ENCODE measurements around the gene SRGAP3.

SRGAP3 gene

GRCh38 chr3:8980756-8981257 is 268.6 kb downstream of the SRGAP3 start:
- DNase-seq: no peak

- no peak for DNase-seq
Measured at GRCh38 chr3:8979262-8979661, 270.2 kb downstream of the SRGAP3 start.

GRCh38 chr3:8978551-8978950 is 270.9 kb downstream of the SRGAP3 start:
- no peak for DNase-seq

- DNase-seq: no peak
Measured at GRCh38 chr3:8976540-8977182, 272.8 kb downstream of the SRGAP3 start.

GRCh38 chr3:8975081-8976020 is 274.1 kb downstream of the SRGAP3 start:
- DNase-seq: no peak

GRCh38 chr3:8974458-8974857 is 275.0 kb downstream of the SRGAP3 start:
- no peak for DNase-seq

- DNase-seq: no peak
Measured at GRCh38 chr3:8972639-8973038, 276.8 kb downstream of the SRGAP3 start.

GRCh38 chr3:8970971-8971589 is 278.4 kb downstream of the SRGAP3 start:
- peak; percentile 70 for DNase-seq

- no peak for DNase-seq
Measured at GRCh38 chr3:8969241-8969640, 280.2 kb downstream of the SRGAP3 start.

GRCh38 chr3:8968375-8968882 is 281.0 kb downstream of the SRGAP3 start:
- DNase-seq: no peak

GRCh38 chr3:8967553-8967952 is 281.9 kb downstream of the SRGAP3 start:
- no peak for DNase-seq

- no peak for DNase-seq
Measured at GRCh38 chr3:8966820-8967348, 282.6 kb downstream of the SRGAP3 start.

- no peak for DNase-seq
Measured at GRCh38 chr3:8966150-8966819, 283.2 kb downstream of the SRGAP3 start.

- DNase-seq: no peak
Measured at GRCh38 chr3:8964436-8965370, 284.7 kb downstream of the SRGAP3 start.

GRCh38 chr3:8963137-8963853 is 286.2 kb downstream of the SRGAP3 start, which contains the start of gene RAD18:
Gene RAD18 (minus strand): TSS chr3:8963472. CDS start chr3:8963385, 87 bp downstream.
- DNase-seq: peak; percentile 88

- DNase-seq: no peak
Measured at GRCh38 chr3:8962226-8962861, 287.1 kb downstream of the SRGAP3 start.

GRCh38 chr3:8959668-8960067 is 289.8 kb downstream of the SRGAP3 start:
- no peak for DNase-seq

GRCh38 chr3:8954938-8955763 is 294.3 kb downstream of the SRGAP3 start:
- DNase-seq: no peak

GRCh38 chr3:8953313-8953712 is 296.1 kb downstream of the SRGAP3 start:
- no peak for DNase-seq
